ENCODE data around the gene ETS1.

GRCh38 chr11:128504486-128504885, 82.9 kb downstream of the ETS1 start:
- TF ChIP-seq POLR2A (IDR thresholded peaks at IDR 0.05), result no peak
- TF ChIP-seq CTCF (IDR thresholded peaks at IDR 0.05), result no peak
